H1 (cell line): Measurements from ENCODE around the gene THOC6. TPM values are rescaled to one million over a fixed set of nuclear protein-coding genes. Genes with fewer than 3 reads are reported as not detected.

ENCODE experiments used
- CTCF ChIA-PET: fragments of 300-600 bp; sonication (Branson Sonifier 250); formaldehyde crosslinking; loops from one replicate; lab custom pipeline; 2021; ENCODE audit not compliant: partially characterized antibody; lab: Charles Lee
- POLR2A ChIA-PET: fragments of 300-600 bp; sonication (Branson Sonifier 250); formaldehyde crosslinking; loops from one replicate; lab custom pipeline; 2021; ENCODE audit warnings: inconsistent platforms; ENCODE audit not compliant: partially characterized antibody; lab: Charles Lee
- DNase-seq, 2 experiments: peaks; one replicate each; pipeline versions ENCODE4 v3.0.0 to v3.0.0-alpha.2; 2010 to 2022; ENCODE audit warnings: low spot score in 2 of 2, low read depth in 1 of 2, mixed read lengths in 1 of 2
- FAIRE-seq: peaks from 2 replicates; lab custom pipeline; 2011; peaks lifted over from hg19 to GRCh38; lab: Jason Lieb, UNC
- H2AFZ ChIP-seq: 2 replicates; pipeline ENCODE4 v1.8.1; 2012; ENCODE audit warnings: low read length, inconsistent platforms
- H2AK5ac ChIP-seq: 2 replicates; pipeline ENCODE4 v1.6.1; 2013; ENCODE audit warnings: low read depth, low read length
- H2BK120ac ChIP-seq: replicated peaks from 2 replicates; pipeline ENCODE3; 2013; ENCODE audit warnings: low read depth, low read length, inconsistent platforms
- H2BK12ac ChIP-seq: 2 replicates; pipeline ENCODE4 v1.6.1; 2013; ENCODE audit warnings: low read depth, low read length
- H2BK15ac ChIP-seq: 2 replicates; pipeline ENCODE4 v1.6.1; 2013; ENCODE audit warnings: low read length
- H2BK20ac ChIP-seq: 2 replicates; pipeline ENCODE4 v1.6.1; 2013; ENCODE audit warnings: low read length
- H2BK5ac ChIP-seq: 2 replicates; pipeline ENCODE4 v1.6.1; 2013; ENCODE audit warnings: low read depth, low read length
- H3K14ac ChIP-seq: 2 replicates; pipeline ENCODE4 v1.6.1; 2013; ENCODE audit warnings: inconsistent platforms; ENCODE audit not compliant: insufficient read length
- H3K18ac ChIP-seq: 2 replicates; pipeline ENCODE4 v1.6.1; 2013; ENCODE audit warnings: low read length; ENCODE audit errors: extremely low read depth
- H3K23ac ChIP-seq: 2 replicates; pipeline ENCODE4 v1.6.1; 2013; ENCODE audit warnings: inconsistent platforms; ENCODE audit not compliant: insufficient read length
- H3K23me2 ChIP-seq: 2 replicates; pipeline ENCODE4 v1.6.1; 2013; ENCODE audit warnings: low read depth, low read length
- H3K27ac ChIP-seq: 2 replicates; pipeline ENCODE4 v1.6.1; 2011; ENCODE audit warnings: low read depth, low read length, inconsistent platforms
- H3K27me3 ChIP-seq, 4 experiments: replicated peaks in 1 of 4; 1 replicate in 1 of 4; 2 replicates in 3 of 4; pipeline versions ENCODE4 v1.6.1 to v1.8.1; 2011 to 2013; ENCODE audit warnings: low read length in 3 of 4, mild to moderate bottlenecking in 3 of 4, inconsistent platforms in 2 of 4, mixed read lengths in 2 of 4, moderate library complexity in 1 of 4; ENCODE audit not compliant: control insufficient read depth in 3 of 4, insufficient read depth in 3 of 4; ENCODE audit errors: extremely low read depth in 1 of 4
- H3K36me3 ChIP-seq, 4 experiments: 2 replicates each; pipeline versions ENCODE4 v1.6.1 to v1.8.1; 2011 to 2013; ENCODE audit warnings: mild to moderate bottlenecking in 4 of 4, low read length in 3 of 4, moderate library complexity in 2 of 4, control low read depth in 1 of 4, inconsistent platforms in 1 of 4; ENCODE audit not compliant: insufficient read depth in 4 of 4, control insufficient read depth in 2 of 4
- H3K4ac ChIP-seq: replicated peaks from 2 replicates; pipeline ENCODE3; 2013; ENCODE audit warnings: low read length, low read depth, mixed read lengths, inconsistent platforms; ENCODE audit not compliant: insufficient read length
- H3K4me1 ChIP-seq, 4 experiments: replicated peaks in 1 of 4; 1 replicate in 1 of 4; 2 replicates in 3 of 4; pipeline versions ENCODE4 v1.6.1 to v1.8.1; 2011 to 2013; ENCODE audit warnings: low read length in 3 of 4, inconsistent platforms in 2 of 4, mixed read lengths in 1 of 4; ENCODE audit not compliant: insufficient read depth in 4 of 4, control insufficient read depth in 3 of 4
- H3K4me2 ChIP-seq, 2 experiments: 2 replicates each; pipeline versions ENCODE4 v1.6.1 to v1.8.1; 2011 to 2013; ENCODE audit warnings: low read depth in 2 of 2, low read length in 2 of 2, control low read depth in 1 of 2, inconsistent platforms in 1 of 2, mild to moderate bottlenecking in 1 of 2; ENCODE audit not compliant: insufficient read depth in 1 of 2
- H3K4me3 ChIP-seq, 4 experiments: fragments of 200-600, 300-600 bp in 1 of 4; sonication (generic), shearing (Covaris generic), sonication (Bioruptor Twin) in 1 of 4; 2 replicates each; pipeline versions ENCODE4 v1.5.1 to v1.8.1; 2011 to 2016; ENCODE audit warnings: low read length in 4 of 4, low read depth in 3 of 4, control low read depth in 2 of 4, inconsistent platforms in 2 of 4, mild to moderate bottlenecking in 2 of 4, mixed read lengths in 1 of 4, moderate library complexity in 1 of 4; ENCODE audit not compliant: insufficient read depth in 2 of 4; ENCODE audit errors: extremely low read depth in 1 of 4
- H3K56ac ChIP-seq: replicated peaks from 2 replicates; pipeline ENCODE3; 2013; ENCODE audit warnings: low read depth, mild to moderate bottlenecking, mixed read lengths, low read length, inconsistent platforms; ENCODE audit not compliant: insufficient read length
- H3K79me1 ChIP-seq: 2 replicates; pipeline ENCODE4 v1.6.1; 2013; ENCODE audit warnings: low read depth, low read length, control low read depth
- H3K79me2 ChIP-seq, 2 experiments: 2 replicates each; pipeline versions ENCODE4 v1.6.1 to v1.8.1; 2012 to 2013; ENCODE audit warnings: low read length in 2 of 2, mild to moderate bottlenecking in 2 of 2, inconsistent platforms in 1 of 2; ENCODE audit not compliant: insufficient read depth in 2 of 2, control insufficient read depth in 1 of 2
- H3K9ac ChIP-seq, 4 experiments: replicated peaks in 1 of 4; 1 replicate in 1 of 4; 2 replicates in 3 of 4; pipeline versions ENCODE4 v1.6.1 to v1.8.1; 2011 to 2013; ENCODE audit warnings: low read depth in 3 of 4, low read length in 3 of 4, control low read depth in 2 of 4, mild to moderate bottlenecking in 2 of 4, moderate library complexity in 2 of 4, inconsistent platforms in 1 of 4; ENCODE audit errors: extremely low read depth in 1 of 4
- H3K9me3 ChIP-seq, 2 experiments: 2 replicates each; pipeline versions ENCODE4 v1.6.1 to v1.8.1; 2012 to 2013; ENCODE audit warnings: mild to moderate bottlenecking in 2 of 2, moderate library complexity in 2 of 2, control low read depth in 1 of 2, inconsistent platforms in 1 of 2, low read depth in 1 of 2, low read length in 1 of 2, mixed read lengths in 1 of 2; ENCODE audit not compliant: insufficient read depth in 2 of 2
- H4K20me1 ChIP-seq, 2 experiments: replicated peaks in 1 of 2; 2 replicates each; pipeline versions ENCODE3 to v1.8.1; 2011 to 2013; ENCODE audit warnings: inconsistent platforms in 2 of 2, low read length in 2 of 2, mild to moderate bottlenecking in 1 of 2; ENCODE audit not compliant: insufficient read depth in 2 of 2, control insufficient read depth in 1 of 2
- H4K5ac ChIP-seq: 2 replicates; pipeline ENCODE4 v1.6.1; 2013; ENCODE audit warnings: low read length, low read depth, mixed read lengths, inconsistent platforms; ENCODE audit not compliant: insufficient read length
- H4K8ac ChIP-seq: 2 replicates; pipeline ENCODE4 v1.8.0; 2013; ENCODE audit warnings: mild to moderate bottlenecking, moderate library complexity, low read length, inconsistent platforms; ENCODE audit not compliant: insufficient read depth; ENCODE audit errors: extremely low read depth
- H4K91ac ChIP-seq: replicated peaks from 2 replicates; pipeline ENCODE3; 2013; ENCODE audit warnings: low read length, mixed read lengths, inconsistent platforms; ENCODE audit not compliant: insufficient read length
- POLR2A ChIP-seq, 2 experiments: IDR thresholded peaks; 1 replicate in 1 of 2; 2 replicates in 1 of 2; pipeline ENCODE4 v1.6.1; 2011; ENCODE audit warnings: low read depth in 2 of 2, low read length in 2 of 2, mild to moderate bottlenecking in 2 of 2; ENCODE audit errors: control extremely low read depth in 1 of 2
- RBBP5 ChIP-seq: IDR thresholded peaks from 2 replicates; pipeline ENCODE4 v1.7.1; 2012; ENCODE audit warnings: low read depth, mild to moderate bottlenecking, inconsistent platforms, low read length, moderate library complexity, borderline replicate concordance
- TAF7 ChIP-seq: optimal IDR thresholded peaks from 2 replicates; pipeline ENCODE3; 2011; ENCODE audit warnings: low read depth, mild to moderate bottlenecking, inconsistent platforms, low read length, moderate library complexity, borderline replicate concordance
- WGBS, 2 experiments: shearing (Covaris generic) in 1 of 2; methylation state at CpG; one replicate each; pipeline versions ENCODE4 v1.1.6 to v1.1.7; 2013 to 2015; ENCODE audit warnings: low lambda C conversion rate in 2 of 2, mixed read lengths in 2 of 2, inconsistent platforms in 1 of 2, low coverage in 1 of 2, missing lambda C conversion rate in 1 of 2; ENCODE audit not compliant: insufficient replicate concordance in 2 of 2, insufficient coverage in 1 of 2, insufficient read length in 1 of 2; ENCODE audit errors: extremely low coverage in 1 of 2, missing lambda C conversion rate in 1 of 2; 5-methylcytosine and 5-hydroxymethylcytosine counted together
- polyA plus RNA-seq, 7 experiments: library from polyadenylated mRNA; depleted of rRNA in 3 of 7; stranded (reverse) in 5 of 7; unstranded in 2 of 7; fragments of >200 nt in 5 of 7; fragments of 200-250 nt in 2 of 7; gene quantifications; 1 replicate in 5 of 7; 2 replicates in 1 of 7; 4 replicates in 1 of 7; pipeline versions ENCODE4 v1.2.1 to v1.2.3, GENCODE V29; 2011 to 2013; ENCODE audit warnings: missing spikeins in 2 of 7, mixed read lengths in 2 of 7
- total RNA-seq: library from RNA; stranded (reverse); fragmentation: NEBNext Ultra II Directional; extraction: Animal tissue kit (Norgen Biotek cat#: 25700); gene quantifications from 2 replicates; pipeline ENCODE4 v1.2.1, GENCODE V29; 2021

THOC6 gene
- total and polyA plus RNA-seq, 2 of the 8 experiments (the other 6 are each of a cell fraction or from before 2014, with no cell fraction given): 78.5 to 111 TPM

DNA sequence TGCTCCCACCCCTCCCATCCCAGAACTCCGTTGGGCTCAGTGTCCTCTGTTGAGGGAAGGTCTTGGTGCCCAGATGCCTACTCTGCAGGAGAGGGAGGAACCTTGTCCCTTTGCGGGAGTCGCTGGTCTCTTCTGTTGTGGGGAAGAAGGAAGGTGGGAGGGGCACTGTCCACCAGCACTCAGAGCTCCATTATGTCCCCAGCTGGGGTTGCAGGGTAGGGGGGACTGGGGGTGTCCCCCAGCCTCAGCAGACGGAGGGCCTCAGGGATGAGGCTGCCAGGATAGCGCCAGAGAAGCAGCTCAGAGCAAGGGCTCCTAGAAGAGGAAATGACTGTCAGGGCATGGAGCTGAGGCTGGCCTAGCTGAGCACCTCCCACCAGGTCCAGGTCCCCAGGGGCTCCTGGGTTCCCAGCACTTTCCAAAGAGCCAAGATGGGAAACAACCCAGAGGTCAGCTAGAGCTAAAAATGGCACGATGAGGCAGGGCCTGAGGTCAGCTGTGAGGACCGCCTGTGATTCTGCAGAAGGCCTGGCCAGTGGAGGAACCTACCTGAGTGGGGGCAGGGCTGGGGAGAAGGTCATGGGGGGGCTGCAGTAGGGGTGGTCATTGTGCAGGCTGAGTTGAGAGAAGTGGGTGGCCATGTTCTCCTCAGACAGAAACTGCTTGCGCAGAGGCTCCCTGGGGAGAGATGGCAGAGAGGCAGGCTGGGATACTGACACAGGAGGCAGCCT is 986 bp upstream of the THOC6 start:
- Histone ChIP-seq H2AFZ (no peak overlapping the region), H4K5ac (no peak overlapping the region), H2BK12ac (peak overlapping the region; percentile 96), H3K4me1 (peaks cover 0 to 22% (median 20%) of the 10 kb centered on the region in 4 experiments; a peak in 6 of 7 replicates), H2BK5ac (peak overlapping the region; percentile 97), H4K91ac (peak overlapping the region; percentile 12), H3K4me2 (peak overlapping the region; percentile 83 to 88), H3K23ac (no peak overlapping the region), H3K79me2 (peaks cover 0 to 4% of the 10 kb centered on the region in 2 experiments; a peak in 1 of 4 replicates), H3K79me1 (no peaks in the 10 kb centered on the region), H2AK5ac (peak overlapping the region; percentile 94; the same call in 1 of the 2 replicates), H3K14ac (no peak overlapping the region), H3K4me3 (peak overlapping the region; percentile 39 to 97 (median 94)), H3K36me3 (peaks cover 0 to 19% (median 11%) of the 10 kb centered on the region in 4 experiments; a peak in 7 of 8 replicates), H3K18ac (peak overlapping the region; percentile 93), H3K56ac (no peak overlapping the region), H2BK120ac (no peak overlapping the region), H3K27me3 (no peaks in the 10 kb centered on the region), H2BK15ac (peak overlapping the region; percentile 31; the same call in 1 of the 2 replicates), H4K8ac (no peak overlapping the region), H3K4ac (no peak overlapping the region), H3K9me3 (no peaks in the 10 kb centered on the region), H3K23me2 (peaks cover 19% of the 10 kb centered on the region; the same call in 1 of the 2 replicates), H3K27ac (peak overlapping the region; percentile 94), H4K20me1 (peaks cover 5 to 23% of the 10 kb centered on the region in 2 experiments), H3K9ac (peak overlapping the region in 3 of 4 experiments; percentile 45 to 89 (median 89); a peak in 5 of 7 replicates), H2BK20ac (0 out of 2 replicates have a peak overlapping the region, but pooled peaks have one; percentile 61)
- FAIRE-seq: no peak
- no peak for TF ChIP-seq RBBP5
- TF ChIP-seq TAF7: peak; percentile 32
- TF ChIP-seq POLR2A (IDR thresholded peaks at IDR 0.05; ENCODE audit: control extremely low read depth in 1 of 2, low read depth in 2 of 2, low read length in 2 of 2): peak in 1 of 2 experiments; percentile 40; a peak in 2 of 3 replicates
- WGBS, 2 experiments: 28% methylated on average over 6 of the region's 8 CpGs; no CpG with 5 or more reads in 1 of the 2 experiments
- peak in 1 of 2 experiments; percentile 53 for DNase-seq
- ChIA-PET POLR2A (interaction anchor here (0.8 to 35.7 kb wide), 13 partner anchors 6 to 112 kb away, joined by 3 to 1808 read pairs (median 43); partner anchors contain the start of genes BICDL2, CLDN6, CLDN9 and HCFC1R1), CTCF (interaction anchor here (1.2 to 23.8 kb wide), 9 partner anchors 9 to 103 kb away, joined by 3 to 639 read pairs (median 5); partner anchors contain the start of genes CLDN9 and ZSCAN10)
